ENCODE measurements around the gene SLC12A8.

GRCh38 chr3:125069968-125070745 lies 142.4 kb downstream of the SLC12A8 start:
- no peak for TF ChIP-seq CTCF (conservative IDR thresholded peaks at IDR 0.05; ENCODE audit: low read depth, low read length)
- TF ChIP-seq EZH2 (IDR thresholded peaks at IDR 0.05; ENCODE audit: borderline replicate concordance, low read depth, low read length, poor library complexity, severe bottlenecking): no peak
